Omental fat pad (tissue), 4 donors: ENCODE measurements around the gene CARD19. TPM values are rescaled to one million over a fixed set of nuclear protein-coding genes. Genes with fewer than 3 reads are reported as not detected.

Source experiments
- ATAC-seq: fragments of 150-250 bp; one replicate; pipeline ENCODE4 v1.9.1; 2016; ENCODE audit warnings: mild to moderate bottlenecking, moderate library complexity; ENCODE audit not compliant: low FRiP score
- DNase-seq: peaks from one replicate; pipeline ENCODE4 v3.0.0-alpha.2; 2019; ENCODE audit warnings: low spot score
- CTCF ChIP-seq, 3 donors: fragments of 450-650 bp; IDR thresholded peaks; one replicate each; pipeline ENCODE4 v1.5.1; 2016 to 2017; ENCODE audit warnings: antibody characterized with exemption in 3 of 3, mild to moderate bottlenecking in 3 of 3, moderate library complexity in 2 of 3
- total RNA-seq, 4 donors: library from RNA; depleted of rRNA; stranded (reverse); fragments of >200 nt; gene quantifications; one replicate each; pipeline ENCODE4 v1.1.0, GENCODE V29; 2016

CARD19 gene
- 10 to 100 TPM; 45.7 to 76.5 (median 57.9) TPM for total RNA-seq

GRCh38 chr9:93096131-93096802, at the start of gene CARD19:
CARD19 (plus strand) TSS chr9:93096217; CDS start chr9:93096346, 129 bp downstream.
- DNase-seq (peak; percentile 24), ATAC-seq (peak; percentile 26)
- no peak for TF ChIP-seq CTCF (IDR thresholded peaks at IDR 0.05)

- ATAC-seq (no peak), DNase-seq (no peak)
- no peak for TF ChIP-seq CTCF (IDR thresholded peaks at IDR 0.05)
Observed at GRCh38 chr9:93048566-93049448, 47.2 kb upstream of the CARD19 start.

GRCh38 chr9:93049491-93049890, 46.5 kb upstream of the CARD19 start:
- no peak for TF ChIP-seq CTCF (IDR thresholded peaks at IDR 0.05)
- ATAC-seq (no peak), DNase-seq (no peak)

GRCh38 chr9:93050231-93050630, 45.8 kb upstream of the CARD19 start:
- TF ChIP-seq CTCF (IDR thresholded peaks at IDR 0.05): no peak
- DNase-seq (no peak), ATAC-seq (no peak)

- no peak for TF ChIP-seq CTCF (IDR thresholded peaks at IDR 0.05)
- no peak for ATAC-seq
- DNase-seq: no peak
Observed at GRCh38 chr9:93051680-93052089, 44.3 kb upstream of the CARD19 start.

- TF ChIP-seq CTCF (IDR thresholded peaks at IDR 0.05): no peak
- no peak for DNase-seq
Observed at GRCh38 chr9:93052791-93053540, 43.1 kb upstream of the CARD19 start.

More at GRCh38 chr9:93052791-93053540, 43.1 kb upstream of the CARD19 start:
- no peak for ATAC-seq
